Suppressor macrophage (primary cell): ENCODE data around the gene MTHFD2.

Experiments
- DNase-seq, 4 experiments: peaks; one replicate each; pipeline ENCODE4 v3.0.0-alpha.2; 2020 to 2022

The MTHFD2 gene

DNA sequence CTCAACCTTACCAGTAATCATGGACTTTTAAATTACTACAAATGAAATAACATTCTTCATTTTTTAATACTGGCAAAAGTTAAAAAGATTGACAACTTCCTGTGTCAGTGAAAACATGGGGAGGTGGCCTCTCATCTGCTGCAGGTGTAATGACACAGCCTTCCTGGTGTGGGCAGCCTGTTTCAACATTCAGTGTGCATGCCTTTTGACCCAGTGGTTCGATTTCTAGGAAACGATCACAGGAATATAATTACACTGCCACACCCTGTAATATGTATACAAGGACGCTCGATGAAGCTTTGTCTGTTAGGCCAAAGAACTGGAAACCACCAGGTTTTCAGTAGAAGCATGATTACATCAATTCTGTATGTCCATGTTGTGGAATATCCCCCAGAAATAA, 68.7 kb downstream of the MTHFD2 start:
- no peak for DNase-seq
